MM.1S (cell line): ENCODE data around the gene RBKS.

Experiments used
- EZH2 ChIP-seq: fragments of 300-600 bp; sonication (generic); optimal IDR thresholded peaks from 2 replicates; pipeline ENCODE3; 2017; ENCODE audit warnings: low read depth, mild to moderate bottlenecking, antibody characterized with exemption, low read length, mixed read lengths
- EZH2phosphoT487 ChIP-seq: fragments of 300-600 bp; sonication (generic); IDR thresholded peaks from 2 replicates; pipeline ENCODE4 v1.6.1; 2018; ENCODE audit warnings: antibody characterized with exemption, low read length
- TF ChIP-seq, protein P1 (sequence below): fragments of 300-600 bp; sonication (generic); IDR thresholded peaks from 2 replicates; pipeline ENCODE4 v1.5.1; 2016; ENCODE audit warnings: antibody characterized with exemption, low read length, mixed read lengths

DNA sequence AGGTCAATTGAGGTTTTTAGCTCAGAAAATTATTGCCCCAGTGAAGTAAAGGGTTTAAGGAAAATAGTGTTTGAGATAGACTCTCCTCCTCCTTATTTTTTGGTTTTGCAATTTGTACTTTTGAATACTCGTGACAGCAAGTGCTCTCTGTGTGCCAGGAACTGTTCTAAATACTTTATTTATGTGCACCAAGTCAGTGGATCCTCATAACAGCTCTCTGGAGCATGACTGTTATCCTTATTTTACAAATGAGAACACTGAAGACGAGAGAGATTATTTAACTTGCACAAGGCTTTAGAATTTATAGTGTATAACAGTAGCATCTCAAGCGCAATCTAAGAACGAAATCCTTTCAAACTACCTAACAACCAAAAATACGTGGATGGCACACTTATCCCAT lies 25.0 kb upstream of the RBKS start:
- TF ChIP-seq, protein P1, sequence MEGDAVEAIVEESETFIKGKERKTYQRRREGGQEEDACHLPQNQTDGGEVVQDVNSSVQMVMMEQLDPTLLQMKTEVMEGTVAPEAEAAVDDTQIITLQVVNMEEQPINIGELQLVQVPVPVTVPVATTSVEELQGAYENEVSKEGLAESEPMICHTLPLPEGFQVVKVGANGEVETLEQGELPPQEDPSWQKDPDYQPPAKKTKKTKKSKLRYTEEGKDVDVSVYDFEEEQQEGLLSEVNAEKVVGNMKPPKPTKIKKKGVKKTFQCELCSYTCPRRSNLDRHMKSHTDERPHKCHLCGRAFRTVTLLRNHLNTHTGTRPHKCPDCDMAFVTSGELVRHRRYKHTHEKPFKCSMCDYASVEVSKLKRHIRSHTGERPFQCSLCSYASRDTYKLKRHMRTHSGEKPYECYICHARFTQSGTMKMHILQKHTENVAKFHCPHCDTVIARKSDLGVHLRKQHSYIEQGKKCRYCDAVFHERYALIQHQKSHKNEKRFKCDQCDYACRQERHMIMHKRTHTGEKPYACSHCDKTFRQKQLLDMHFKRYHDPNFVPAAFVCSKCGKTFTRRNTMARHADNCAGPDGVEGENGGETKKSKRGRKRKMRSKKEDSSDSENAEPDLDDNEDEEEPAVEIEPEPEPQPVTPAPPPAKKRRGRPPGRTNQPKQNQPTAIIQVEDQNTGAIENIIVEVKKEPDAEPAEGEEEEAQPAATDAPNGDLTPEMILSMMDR: no peak
- no peak for TF ChIP-seq EZH2phosphoT487
- no peak for TF ChIP-seq EZH2
